ENCODE measurements around the gene GRK1. TPM values are rescaled to one million over a fixed set of nuclear protein-coding genes. Genes with fewer than 3 reads are reported as not detected.

The GRK1 gene
- total RNA-seq, 2 experiments from 2014 or later: not detected

DNA sequence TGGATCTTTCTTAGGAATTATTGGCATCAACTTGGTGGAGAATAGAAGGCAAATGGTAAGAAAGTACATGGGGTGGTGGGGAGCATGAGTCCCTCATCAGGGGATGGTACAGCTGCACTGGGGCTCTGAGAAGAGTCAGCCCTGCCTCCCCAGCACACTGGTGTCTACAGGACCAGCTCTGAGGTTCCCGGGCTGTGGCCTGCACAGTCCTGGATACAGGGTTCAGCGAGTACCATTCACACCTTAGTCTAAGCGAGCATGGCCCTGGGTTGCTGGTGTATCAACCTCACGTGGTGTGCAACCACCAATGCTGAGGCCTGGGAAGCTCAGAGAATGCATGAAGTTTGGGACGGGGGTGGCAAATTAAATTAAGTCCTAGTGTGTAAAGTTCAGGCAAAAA is 102.1 kb downstream of the GRK1 start:
- Histone ChIP-seq H3K27ac (ENCODE audit: low read depth, low read length, poor library complexity, severe bottlenecking) (no peak overlapping the region), H4K20me1 (ENCODE audit: insufficient read depth, low read length) (no peaks in the 10 kb centered on the region), H3K36me3 (ENCODE audit: insufficient read depth, low read length) (no peaks in the 10 kb centered on the region), H3K9me3 (ENCODE audit: low read length) (no peaks in the 10 kb centered on the region), H3K4me2 (ENCODE audit: low read length) (no peak overlapping the region), H3K79me2 (ENCODE audit: insufficient read depth, low read depth, low read length) (no peaks in the 10 kb centered on the region), H2AFZ (ENCODE audit: low read length) (no peak overlapping the region), H3K4me3 (ENCODE audit: low read depth, low read length, poor library complexity, severe bottlenecking) (no peak overlapping the region), H3K4me1 (ENCODE audit: insufficient read depth, low read length, poor library complexity, severe bottlenecking) (no peaks in the 10 kb centered on the region), H3K9me2 (ENCODE audit: insufficient read depth, low read length) (no peaks in the 10 kb centered on the region)
- ChIA-PET POLR2A (interaction anchor here (0.6 kb wide), 2 partner anchors 324 to 498 kb away, joined by 3 read pairs; no protein-coding TSS in a partner anchor), CTCF (ENCODE audit: unreplicated experiment) (no interaction called here)
- intact Hi-C loops (cut with micrococcal nuclease; ENCODE audit: unreplicated experiment): no loop called here
- DNase-seq (ENCODE audit: low spot score): no peak
- TF ChIP-seq CTCF (conservative IDR thresholded peaks at IDR 0.05; ENCODE audit: low read length) (no peak), EZH2phosphoT487 (IDR thresholded peaks at IDR 0.05; ENCODE audit: borderline replicate concordance, low read depth, low read length) (no peak)
- BruUV-seq (replicated peaks): no TSS peak

DNA sequence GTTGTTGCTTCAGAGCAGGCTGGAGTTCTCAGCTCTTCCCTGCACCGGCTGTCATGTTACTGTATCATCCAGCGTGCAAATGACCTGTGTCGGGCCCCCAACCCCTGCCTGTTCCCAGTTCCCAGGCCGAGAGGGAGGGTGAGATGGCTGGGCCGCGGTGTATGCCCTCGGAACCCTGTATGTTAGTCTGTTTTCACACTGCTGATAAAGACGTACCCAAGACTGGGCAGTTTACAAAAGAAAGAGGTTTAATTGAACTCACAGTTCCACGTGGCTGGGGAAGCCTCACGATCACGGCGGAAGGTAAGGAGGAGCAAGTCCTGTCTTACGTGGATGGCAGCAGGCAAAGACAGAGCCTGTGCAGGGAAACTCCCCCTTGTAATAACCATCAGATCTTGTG is 102.9 kb downstream of the GRK1 start:
- POLR2A ChIA-PET: interaction anchor here (0.6 kb wide), 1 partner anchor 323 kb away, joined by 3 read pairs; no protein-coding TSS in a partner anchor
- Histone ChIP-seq H3K4me1 (ENCODE audit: insufficient read depth, low read length, poor library complexity, severe bottlenecking) (no peaks in the 10 kb centered on the region), H4K20me1 (ENCODE audit: insufficient read depth, low read length) (no peaks in the 10 kb centered on the region), H3K36me3 (ENCODE audit: insufficient read depth, low read length) (no peaks in the 10 kb centered on the region), H3K9me3 (ENCODE audit: low read length) (no peaks in the 10 kb centered on the region), H3K9me2 (ENCODE audit: insufficient read depth, low read length) (no peaks in the 10 kb centered on the region), H3K79me2 (ENCODE audit: insufficient read depth, low read depth, low read length) (no peaks in the 10 kb centered on the region), H2AFZ (ENCODE audit: low read length) (no peak overlapping the region), H3K4me3 (ENCODE audit: low read depth, low read length, poor library complexity, severe bottlenecking) (no peak overlapping the region), H3K4me2 (ENCODE audit: low read length) (no peak overlapping the region), H3K27ac (ENCODE audit: low read depth, low read length, poor library complexity, severe bottlenecking) (no peak overlapping the region)
- CTCF ChIA-PET (ENCODE audit: unreplicated experiment): no interaction called here
- TF ChIP-seq CTCF (conservative IDR thresholded peaks at IDR 0.05; ENCODE audit: low read length) (no peak), EZH2phosphoT487 (IDR thresholded peaks at IDR 0.05; ENCODE audit: borderline replicate concordance, low read depth, low read length) (no peak)
- intact Hi-C loops (cut with micrococcal nuclease; ENCODE audit: unreplicated experiment): no loop called here
- no peak for DNase-seq (ENCODE audit: low spot score)
- BruUV-seq (replicated peaks): no TSS peak

- no peak for TF ChIP-seq CTCF (conservative IDR thresholded peaks at IDR 0.05; ENCODE audit: low read length)
- no peak for TF ChIP-seq EZH2phosphoT487 (IDR thresholded peaks at IDR 0.05; ENCODE audit: borderline replicate concordance, low read depth, low read length)
- Histone ChIP-seq H3K27ac (ENCODE audit: low read depth, low read length, poor library complexity, severe bottlenecking) (no peak overlapping the region), H3K9me3 (ENCODE audit: low read length) (no peaks in the 10 kb centered on the region), H3K9me2 (ENCODE audit: insufficient read depth, low read length) (no peaks in the 10 kb centered on the region), H3K79me2 (ENCODE audit: insufficient read depth, low read depth, low read length) (no peaks in the 10 kb centered on the region), H3K36me3 (ENCODE audit: insufficient read depth, low read length) (no peaks in the 10 kb centered on the region), H3K4me1 (ENCODE audit: insufficient read depth, low read length, poor library complexity, severe bottlenecking) (no peaks in the 10 kb centered on the region), H3K4me2 (ENCODE audit: low read length) (no peak overlapping the region), H3K4me3 (ENCODE audit: low read depth, low read length, poor library complexity, severe bottlenecking) (no peak overlapping the region), H2AFZ (ENCODE audit: low read length) (no peak overlapping the region), H4K20me1 (ENCODE audit: insufficient read depth, low read length) (no peaks in the 10 kb centered on the region)
- intact Hi-C loops (cut with micrococcal nuclease; ENCODE audit: unreplicated experiment): no loop called here
- BruUV-seq (replicated peaks): no TSS peak
- ChIA-PET CTCF (ENCODE audit: unreplicated experiment) (no interaction called here), POLR2A (interaction anchor here (0.6 kb wide), 1 partner anchor 569 kb away, joined by 5 read pairs; no protein-coding TSS in a partner anchor)
- no peak for DNase-seq (ENCODE audit: low spot score)
Measured at GRCh38 chr13:113770441-113770840, 103.4 kb downstream of the GRK1 start.
